HG02943 (cell line): ENCODE results near the gene MON2.
"Not testable (repeated sequence)": the region's sequence is repeated elsewhere in the genome, so short reads cannot be mapped to it uniquely, and the experiment has no call there.

Experiments
- ATAC-seq: cut with Tn5 transposase; IDR thresholded peaks from one replicate; pipeline ENCODE4 v1.9.1; 2021; ENCODE audit warnings: mild to moderate bottlenecking, low read depth, moderate library complexity; ENCODE audit not compliant: unreplicated experiment

MON2 gene

GRCh38 chr12:62472472-62472871 is 5.8 kb downstream of the MON2 start:
- ATAC-seq = no peak

GRCh38 chr12:62481843-62482540 is 15.4 kb downstream of the MON2 start:
- no peak for ATAC-seq

GRCh38 chr12:62482769-62483168 is 16.1 kb downstream of the MON2 start:
- ATAC-seq = no peak

GRCh38 chr12:62484233-62484632 is 17.6 kb downstream of the MON2 start:
- no peak for ATAC-seq

- no peak for ATAC-seq
Measured at GRCh38 chr12:62505786-62506185, 39.2 kb downstream of the MON2 start.

GRCh38 chr12:62512901-62513300 is 46.3 kb downstream of the MON2 start:
- no peak for ATAC-seq

- not testable (repeated sequence) for ATAC-seq
Measured at GRCh38 chr12:62514080-62514479, 47.5 kb downstream of the MON2 start.

GRCh38 chr12:62516927-62517326 is 50.3 kb downstream of the MON2 start:
- no peak for ATAC-seq

GRCh38 chr12:62517887-62518286 is 51.3 kb downstream of the MON2 start:
- ATAC-seq = no peak

GRCh38 chr12:62519043-62519442 is 52.4 kb downstream of the MON2 start:
- no peak for ATAC-seq

- ATAC-seq = no peak
Measured at GRCh38 chr12:62520361-62520760, 53.7 kb downstream of the MON2 start.

- no peak for ATAC-seq
Measured at GRCh38 chr12:62522984-62523383, 56.4 kb downstream of the MON2 start.

- ATAC-seq = no peak
Measured at GRCh38 chr12:62523619-62524018, 57.0 kb downstream of the MON2 start.

GRCh38 chr12:62525271-62525670 is 58.6 kb downstream of the MON2 start:
- ATAC-seq = no peak

- no peak for ATAC-seq
Measured at GRCh38 chr12:62530596-62530995, 64.0 kb downstream of the MON2 start.

GRCh38 chr12:62532333-62532732 is 65.7 kb downstream of the MON2 start:
- ATAC-seq = no peak

GRCh38 chr12:62533087-62533754 is 66.6 kb downstream of the MON2 start:
- no peak for ATAC-seq

- no peak for ATAC-seq
Measured at GRCh38 chr12:62533755-62534107, 67.1 kb downstream of the MON2 start.

- ATAC-seq = no peak
Measured at GRCh38 chr12:62536546-62536945, 69.9 kb downstream of the MON2 start.

GRCh38 chr12:62537551-62537950 is 70.9 kb downstream of the MON2 start:
- ATAC-seq = no peak

GRCh38 chr12:62540354-62540753 is 73.7 kb downstream of the MON2 start:
- no peak for ATAC-seq

- no peak for ATAC-seq
Measured at GRCh38 chr12:62542814-62543213, 76.2 kb downstream of the MON2 start.
